Thyroid gland (tissue), 4 donors: Measurements from ENCODE around the gene SLC35G2.

Experiments
- POLR2A ChIP-seq, 2 donors: fragments of 450-650 bp; IDR thresholded peaks; one replicate each; pipeline ENCODE4 v1.6.1; 2017; ENCODE audit warnings: antibody characterized with exemption in 2 of 2, mild to moderate bottlenecking in 2 of 2, moderate library complexity in 1 of 2
- TF ChIP-seq, protein P1 (sequence below), 6 experiments: fragments of 200-600 bp in 3 of 6; fragments of 450-650 bp in 3 of 6; sonication (generic) in 3 of 6; IDR thresholded peaks; one replicate each; pipeline ENCODE4 v1.5.1; 2016 to 2019; ENCODE audit warnings: antibody characterized with exemption in 6 of 6, mild to moderate bottlenecking in 2 of 6, inconsistent platforms in 1 of 6, moderate library complexity in 1 of 6

GRCh38 chr3:136835089-136835812 is 16.3 kb downstream of the SLC35G2 start:
- TF ChIP-seq, protein P1, sequence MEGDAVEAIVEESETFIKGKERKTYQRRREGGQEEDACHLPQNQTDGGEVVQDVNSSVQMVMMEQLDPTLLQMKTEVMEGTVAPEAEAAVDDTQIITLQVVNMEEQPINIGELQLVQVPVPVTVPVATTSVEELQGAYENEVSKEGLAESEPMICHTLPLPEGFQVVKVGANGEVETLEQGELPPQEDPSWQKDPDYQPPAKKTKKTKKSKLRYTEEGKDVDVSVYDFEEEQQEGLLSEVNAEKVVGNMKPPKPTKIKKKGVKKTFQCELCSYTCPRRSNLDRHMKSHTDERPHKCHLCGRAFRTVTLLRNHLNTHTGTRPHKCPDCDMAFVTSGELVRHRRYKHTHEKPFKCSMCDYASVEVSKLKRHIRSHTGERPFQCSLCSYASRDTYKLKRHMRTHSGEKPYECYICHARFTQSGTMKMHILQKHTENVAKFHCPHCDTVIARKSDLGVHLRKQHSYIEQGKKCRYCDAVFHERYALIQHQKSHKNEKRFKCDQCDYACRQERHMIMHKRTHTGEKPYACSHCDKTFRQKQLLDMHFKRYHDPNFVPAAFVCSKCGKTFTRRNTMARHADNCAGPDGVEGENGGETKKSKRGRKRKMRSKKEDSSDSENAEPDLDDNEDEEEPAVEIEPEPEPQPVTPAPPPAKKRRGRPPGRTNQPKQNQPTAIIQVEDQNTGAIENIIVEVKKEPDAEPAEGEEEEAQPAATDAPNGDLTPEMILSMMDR (IDR thresholded peaks at IDR 0.05) = no peak
- no peak for TF ChIP-seq POLR2A (IDR thresholded peaks at IDR 0.05)
